Breast epithelium (tissue), 3 donors: ENCODE results near the gene GAB2.

Source experiments
- CTCF ChIP-seq, 3 donors: fragments of 450-650 bp; IDR thresholded peaks; one replicate each; pipeline ENCODE4 v1.5.1; 2016 to 2017; ENCODE audit warnings: antibody characterized with exemption in 3 of 3, mild to moderate bottlenecking in 3 of 3, moderate library complexity in 3 of 3
- POLR2A ChIP-seq: fragments of 450-650 bp; IDR thresholded peaks from one replicate; pipeline ENCODE4 v1.6.1; 2016; ENCODE audit warnings: antibody characterized with exemption, mild to moderate bottlenecking, moderate library complexity
- POLR2AphosphoS5 ChIP-seq, 3 donors: sonication (generic); formaldehyde crosslinking; IDR thresholded peaks; one replicate each; pipeline ENCODE4 v1.6.1; 2017; ENCODE audit warnings: antibody characterized with exemption in 3 of 3

- no peak for TF ChIP-seq CTCF (IDR thresholded peaks at IDR 0.05)
- TF ChIP-seq POLR2A: no peak
- no peak for TF ChIP-seq POLR2AphosphoS5 (IDR thresholded peaks at IDR 0.05)
Measured at GRCh38 chr11:78429660-78430059, 12.0 kb upstream of the GAB2 start.
